Small intestine (tissue), 7 donors: ENCODE measurements around the gene ARFGEF3. TPM values are rescaled to one million over a fixed set of nuclear protein-coding genes. Genes with fewer than 3 reads are reported as not detected.

ENCODE experiments used
- DNase-seq, 2 donors: peaks; one replicate each; pipeline versions ENCODE4 v3.0.0 to v3.0.0-alpha.2; 2013
- FAIRE-seq: peaks from 2 replicates; lab custom pipeline; 2012; peaks lifted over from hg19 to GRCh38; lab: Jason Lieb, UNC
- H3K27ac ChIP-seq, 3 donors: one replicate each; pipeline ENCODE4 v1.5.1; 2013; ENCODE audit warnings: low read length in 2 of 3, mild to moderate bottlenecking in 2 of 3, control low read depth in 1 of 3, inconsistent platforms in 1 of 3, low read depth in 1 of 3, moderate library complexity in 1 of 3
- H3K27me3 ChIP-seq, 3 donors: one replicate each; pipeline ENCODE4 v1.6.1; 2013; ENCODE audit warnings: low read length in 3 of 3, inconsistent platforms in 1 of 3; ENCODE audit not compliant: control insufficient read depth in 3 of 3, insufficient read depth in 3 of 3
- H3K36me3 ChIP-seq, 3 donors: one replicate each; pipeline ENCODE4 v1.6.1; 2013; ENCODE audit warnings: low read length in 3 of 3, inconsistent platforms in 1 of 3, low read depth in 1 of 3, mild to moderate bottlenecking in 1 of 3, moderate library complexity in 1 of 3; ENCODE audit not compliant: control insufficient read depth in 3 of 3, insufficient read depth in 2 of 3
- H3K4me1 ChIP-seq, 3 donors: one replicate each; pipeline ENCODE4 v1.6.1; 2013; ENCODE audit warnings: low read length in 2 of 3, inconsistent platforms in 1 of 3, low read depth in 1 of 3, mild to moderate bottlenecking in 1 of 3, moderate library complexity in 1 of 3; ENCODE audit not compliant: control insufficient read depth in 3 of 3, insufficient read depth in 2 of 3
- H3K4me3 ChIP-seq, 3 donors: one replicate each; pipeline ENCODE4 v1.5.1; 2013; ENCODE audit warnings: low read length in 3 of 3, control low read depth in 1 of 3, inconsistent platforms in 1 of 3, low read depth in 1 of 3, mild to moderate bottlenecking in 1 of 3, moderate library complexity in 1 of 3
- H3K9me3 ChIP-seq, 2 donors: one replicate each; pipeline ENCODE4 v1.6.1; 2013; ENCODE audit warnings: low read depth in 1 of 2, low read length in 1 of 2; ENCODE audit not compliant: control insufficient read depth in 2 of 2, insufficient read depth in 1 of 2
- WGBS, 3 donors: extraction: QIAGEN DNeasy Blood & Tissue Kit; methylation state at CpG; one replicate each; pipeline ENCODE4 v1.1.7; 2013; 5-methylcytosine and 5-hydroxymethylcytosine counted together
- polyA plus RNA-seq, 4 donors: library from polyadenylated mRNA; stranded (reverse) in 3 of 4; unstranded in 1 of 4; fragments of 200-250 nt in 3 of 4; fragments of 120-200 nt in 1 of 4; gene quantifications; one replicate each; pipeline versions ENCODE4 v1.2.1 to v1.2.3, GENCODE V29; 2013
- donor health status: healthy with polysubstance abuse.
- donor health status: control.
- donor health status: control.
- donor health status: Bipolar disorder and iron deficiency.
- donor health status: healthy.

ARFGEF3 gene
- polyA plus RNA-seq, 4 donors: 0.27 to 6.2 (median 2.9) TPM

DNA sequence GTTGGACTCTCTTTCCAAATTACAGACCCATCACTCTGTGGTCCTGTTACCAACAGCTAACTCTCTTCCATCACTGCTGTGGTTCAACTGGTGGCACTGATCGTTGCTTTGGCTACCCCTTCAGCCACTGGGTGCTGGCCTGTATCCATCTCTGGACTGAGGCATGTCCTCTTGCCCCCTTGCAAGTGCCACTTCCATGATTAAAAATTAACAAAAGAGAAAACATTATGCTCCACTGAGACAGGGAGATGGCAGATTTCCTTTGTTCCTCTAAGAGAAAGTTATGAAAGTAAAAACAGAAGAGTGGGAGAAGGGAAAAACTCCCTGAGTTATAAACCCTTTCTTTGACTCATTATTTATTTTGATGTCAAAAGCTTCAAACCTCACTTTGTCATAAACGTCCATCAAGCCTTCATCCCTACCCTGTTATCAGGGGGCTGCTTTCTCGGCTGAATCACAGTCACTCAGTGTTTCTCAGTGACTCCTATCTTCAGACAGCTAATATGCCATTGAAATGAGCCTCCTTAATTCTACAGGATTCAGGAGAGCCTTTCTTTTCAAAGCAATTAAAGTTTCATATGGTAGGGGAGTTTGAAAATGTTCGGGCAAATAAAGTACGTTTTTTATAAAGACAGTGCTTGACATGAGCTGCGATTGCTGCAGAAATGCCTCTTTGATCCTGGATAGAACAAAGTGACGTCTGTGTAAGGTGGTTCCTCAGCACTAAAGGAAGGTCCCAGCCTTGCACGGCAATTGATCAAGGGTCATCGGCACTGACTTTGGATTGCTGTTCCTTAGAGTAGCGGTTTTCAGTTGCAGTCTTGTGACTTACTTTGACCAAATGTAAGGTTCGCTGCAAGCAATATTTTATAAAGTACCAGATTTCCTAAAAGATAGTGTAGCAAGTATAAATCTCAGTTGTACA lies 106.5 kb downstream of the ARFGEF3 start:
- no peaks in the 10 kb centered on the region for H3K27me3 ChIP-seq
- H3K36me3 ChIP-seq: peaks cover 0 to 3% (median 0%) of the 10 kb centered on the region in 3 donors
- no peak overlapping the region for H3K4me3 ChIP-seq
- no peak for FAIRE-seq
- no peaks in the 10 kb centered on the region for H3K9me3 ChIP-seq
- 14 to 58% (median 42%) methylated on average over 11 of the region's 11 CpGs for WGBS, 3 donors
- peak; percentile 30 to 57 for DNase-seq
- H3K4me1 ChIP-seq: peaks cover 0 to 4% (median 0%) of the 10 kb centered on the region in 3 donors
- no peak overlapping the region for H3K27ac ChIP-seq

DNA sequence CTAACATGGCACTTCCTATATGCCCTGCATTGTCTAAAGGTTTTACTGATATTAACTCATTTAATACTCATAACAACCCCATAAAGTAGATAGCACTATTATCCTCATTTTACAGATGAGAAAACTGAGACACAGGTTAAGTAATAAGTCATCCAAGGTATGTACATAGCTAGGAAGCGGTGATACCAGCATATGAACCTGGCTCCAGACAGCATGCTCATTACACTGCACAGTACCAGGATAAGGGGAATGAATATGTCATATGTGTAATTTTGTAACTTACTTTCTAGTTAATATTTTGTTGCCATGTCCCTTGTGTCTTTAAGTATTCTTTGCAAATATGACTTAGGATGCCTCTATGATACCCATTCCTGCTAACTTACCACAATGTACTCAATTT lies 109.7 kb downstream of the ARFGEF3 start:
- Histone ChIP-seq H3K4me3 (no peak overlapping the region), H3K9me3 (no peaks in the 10 kb centered on the region), H3K36me3 (no peaks in the 10 kb centered on the region), H3K4me1 (peaks cover 0 to 4% (median 0%) of the 10 kb centered on the region in 3 donors), H3K27ac (no peak overlapping the region), H3K27me3 (no peaks in the 10 kb centered on the region)
- FAIRE-seq (no peak), DNase-seq (no peak)
- 97 to 100% (median 98%) methylated on average over 1 of the region's 1 CpG for WGBS, 3 donors

DNA sequence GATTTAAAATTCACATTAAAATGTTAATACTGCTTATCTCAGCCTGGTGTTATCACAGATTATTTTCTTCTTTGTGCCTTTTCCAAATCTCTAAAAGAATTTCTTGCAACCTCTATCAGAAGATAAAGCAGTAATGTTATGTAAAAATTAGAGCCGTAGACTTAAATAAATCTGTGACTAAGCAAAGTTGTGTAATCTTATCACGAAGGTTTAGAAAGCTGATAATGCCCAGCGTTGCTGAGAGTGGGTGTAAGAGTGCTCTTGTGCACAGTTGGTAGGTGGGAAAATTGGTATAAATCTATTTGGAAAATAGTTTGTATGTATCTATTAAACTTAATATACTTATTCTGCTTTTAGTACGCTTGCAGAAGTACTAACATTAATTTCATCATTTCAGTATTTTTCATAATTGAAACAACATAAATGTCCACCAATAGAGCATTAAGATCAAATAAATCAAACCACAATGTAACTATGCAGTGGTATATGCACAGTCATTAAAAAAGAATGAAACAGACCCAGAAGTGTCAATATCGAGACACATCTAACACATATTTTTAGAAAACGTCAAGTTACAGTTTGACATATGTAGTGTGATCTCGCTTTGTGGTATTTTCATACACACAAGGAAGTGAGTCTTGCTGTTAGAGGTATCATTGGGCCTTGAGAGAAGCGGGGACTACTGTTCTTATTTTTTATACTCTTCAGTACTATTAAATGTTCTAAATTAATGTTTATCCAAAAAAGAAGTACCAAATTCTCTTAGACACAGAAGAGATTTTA lies 111.0 kb downstream of the ARFGEF3 start:
- no peak for FAIRE-seq
- whole genome bisulfite sequencing, 3 donors: 62 to 79% (median 64%) methylated on average over 8 of the region's 8 CpGs
- Histone ChIP-seq H3K4me3 (no peak overlapping the region), H3K4me1 (peaks cover 0 to 4% (median 0%) of the 10 kb centered on the region in 3 donors), H3K9me3 (no peaks in the 10 kb centered on the region), H3K36me3 (no peaks in the 10 kb centered on the region), H3K27me3 (no peaks in the 10 kb centered on the region), H3K27ac (no peak overlapping the region)
- DNase-seq: no peak

DNA sequence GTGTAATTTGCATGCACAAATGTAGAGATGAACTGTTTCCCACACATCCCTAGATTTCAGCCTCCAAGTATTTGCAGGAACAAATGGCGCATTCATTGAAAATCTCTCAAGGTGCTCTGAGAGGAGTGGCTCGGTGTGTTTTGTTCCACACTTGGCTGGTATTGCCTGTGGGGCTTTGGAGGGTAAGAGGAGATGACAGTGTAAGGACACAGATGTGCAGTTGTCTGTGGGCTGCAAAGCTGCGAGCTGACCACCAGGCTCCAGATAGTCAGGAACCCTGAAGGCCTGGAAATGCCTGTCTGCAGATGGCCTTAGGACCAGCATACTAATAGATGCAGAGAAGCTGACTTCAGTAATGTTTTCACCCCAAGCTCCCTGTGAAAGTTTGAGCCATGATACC lies 114.2 kb downstream of the ARFGEF3 start:
- peaks cover 0 to 4% (median 0%) of the 10 kb centered on the region in 3 donors for H3K36me3 ChIP-seq

DNA sequence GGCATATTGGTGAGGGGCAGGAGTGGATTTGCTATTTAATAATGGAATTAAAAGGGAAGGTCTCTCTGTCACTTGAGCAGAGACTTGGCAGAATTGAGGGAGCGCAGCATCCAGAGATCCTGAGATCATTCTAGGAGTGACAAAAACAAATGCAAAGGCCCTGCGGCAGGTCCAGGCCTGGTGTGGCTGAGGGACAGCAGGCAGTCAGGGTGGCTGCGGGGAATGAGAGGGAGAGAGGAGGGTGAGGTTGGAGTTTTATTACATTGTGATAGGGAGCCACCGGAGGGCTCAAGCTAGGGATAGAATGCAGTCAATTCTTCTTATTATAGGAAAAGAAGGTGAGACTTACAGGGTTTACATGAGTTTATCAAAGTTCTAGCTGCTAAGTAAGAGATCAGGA lies 116.1 kb downstream of the ARFGEF3 start:
- H3K27ac ChIP-seq: no peak overlapping the region
- FAIRE-seq: no peak
- no peaks in the 10 kb centered on the region for H3K27me3 ChIP-seq
- DNase-seq: no peak
- H3K4me1 ChIP-seq: no peaks in the 10 kb centered on the region
- WGBS, 3 donors: 95 to 96% (median 95%) methylated on average over 4 of the region's 4 CpGs
- H3K36me3 ChIP-seq: peaks cover 0 to 4% (median 0%) of the 10 kb centered on the region in 3 donors
- no peaks in the 10 kb centered on the region for H3K9me3 ChIP-seq
- H3K4me3 ChIP-seq: no peak overlapping the region

More for the DNA sequence above, 114.2 kb downstream of the ARFGEF3 start:
- no peaks in the 10 kb centered on the region for H3K4me1 ChIP-seq
- no peaks in the 10 kb centered on the region for H3K9me3 ChIP-seq
- H3K27ac ChIP-seq: no peak overlapping the region
- H3K4me3 ChIP-seq: no peak overlapping the region
- DNase-seq: no peak
- no peak for FAIRE-seq
- no peaks in the 10 kb centered on the region for H3K27me3 ChIP-seq
- 84 to 95% (median 91%) methylated on average over 3 of the region's 3 CpGs for WGBS, 3 donors

DNA sequence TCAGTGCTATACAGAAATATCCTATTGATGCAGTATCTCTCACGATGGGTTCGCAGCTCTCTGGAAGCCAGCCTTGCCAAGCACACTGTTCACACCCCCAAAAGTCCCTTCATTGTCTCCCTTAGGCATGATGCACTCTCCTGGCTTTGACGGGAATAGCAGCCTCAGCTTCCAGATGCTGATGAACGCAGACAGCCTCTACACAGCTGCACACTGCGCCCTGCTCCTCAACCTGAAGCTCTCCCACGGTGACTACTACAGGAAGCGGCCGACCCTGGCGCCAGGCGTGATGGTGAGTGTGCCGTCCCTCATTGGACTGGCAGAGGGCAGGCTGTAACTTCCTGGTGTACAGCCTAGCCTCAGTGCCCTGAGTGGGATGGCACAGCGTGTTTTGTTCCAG lies 116.6 kb downstream of the ARFGEF3 start:
- WGBS, 3 donors: 64 to 67% (median 66%) methylated on average over 12 of the region's 12 CpGs
- Histone ChIP-seq H3K27ac (no peak overlapping the region), H3K27me3 (no peaks in the 10 kb centered on the region), H3K4me1 (no peaks in the 10 kb centered on the region), H3K36me3 (peaks cover 0 to 4% (median 0%) of the 10 kb centered on the region in 3 donors), H3K9me3 (no peaks in the 10 kb centered on the region), H3K4me3 (no peak overlapping the region)
- FAIRE-seq: no peak
- DNase-seq: peak; percentile 17 to 36

DNA sequence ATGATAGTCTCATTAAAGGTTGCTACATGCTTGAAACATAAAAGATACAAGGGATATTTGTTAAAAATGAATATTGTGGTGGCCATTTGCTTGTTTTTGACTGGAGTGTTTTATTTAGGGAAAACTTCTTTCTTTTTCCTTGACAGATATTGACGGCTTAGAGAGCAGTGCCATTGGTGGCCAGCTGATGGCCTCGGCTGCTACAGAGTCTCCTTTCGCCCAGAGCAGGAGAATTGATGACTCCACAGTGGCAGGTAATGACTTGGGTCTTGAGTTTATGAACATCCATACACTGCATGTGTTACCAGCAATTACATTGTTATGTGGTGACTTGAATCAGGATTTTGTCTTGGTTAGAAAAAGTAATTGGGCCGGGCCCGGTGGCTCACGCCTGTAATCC lies 124.1 kb downstream of the ARFGEF3 start:
- H3K27me3 ChIP-seq: no peaks in the 10 kb centered on the region
- no peak for FAIRE-seq
- no peak overlapping the region for H3K4me3 ChIP-seq
- WGBS, 3 donors: 86 to 87% (median 86%) methylated on average over 6 of the region's 6 CpGs
- H3K36me3 ChIP-seq: no peaks in the 10 kb centered on the region
- DNase-seq: no peak
- H3K27ac ChIP-seq: no peak overlapping the region
- no peaks in the 10 kb centered on the region for H3K9me3 ChIP-seq
- no peaks in the 10 kb centered on the region for H3K4me1 ChIP-seq

DNA sequence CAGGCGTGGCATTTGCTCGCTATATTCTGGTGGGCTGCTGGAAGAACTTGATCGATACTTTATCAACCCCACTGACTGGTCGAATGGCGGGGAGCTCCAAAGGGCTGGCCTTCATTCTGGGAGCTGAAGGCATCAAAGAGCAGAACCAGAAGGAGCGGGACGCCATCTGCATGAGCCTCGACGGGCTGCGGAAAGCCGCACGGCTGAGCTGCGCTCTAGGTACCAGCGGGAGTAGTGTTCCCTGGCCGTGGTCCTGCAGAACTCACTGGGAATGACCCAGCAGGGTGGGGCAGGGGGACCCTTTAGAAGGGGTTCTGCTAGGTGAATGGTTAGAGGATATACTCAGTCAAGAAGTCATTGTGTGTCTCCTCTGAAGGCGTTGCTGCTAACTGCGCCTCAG lies 125.0 kb downstream of the ARFGEF3 start:
- Histone ChIP-seq H3K36me3 (no peaks in the 10 kb centered on the region), H3K4me3 (no peak overlapping the region), H3K9me3 (no peaks in the 10 kb centered on the region), H3K4me1 (no peaks in the 10 kb centered on the region), H3K27me3 (no peaks in the 10 kb centered on the region), H3K27ac (no peak overlapping the region)
- no peak for FAIRE-seq
- DNase-seq: no peak
- WGBS, 3 donors: 95 to 96% (median 96%) methylated on average over 17 of the region's 17 CpGs
